Measurements from ENCODE around the gene CHRNG.

The CHRNG gene

GRCh38 chr2:232508251-232508650 lies 31.2 kb upstream of the CHRNG start:
- H3K27ac ChIP-seq, result no peak overlapping the region
- TF ChIP-seq, protein P1, sequence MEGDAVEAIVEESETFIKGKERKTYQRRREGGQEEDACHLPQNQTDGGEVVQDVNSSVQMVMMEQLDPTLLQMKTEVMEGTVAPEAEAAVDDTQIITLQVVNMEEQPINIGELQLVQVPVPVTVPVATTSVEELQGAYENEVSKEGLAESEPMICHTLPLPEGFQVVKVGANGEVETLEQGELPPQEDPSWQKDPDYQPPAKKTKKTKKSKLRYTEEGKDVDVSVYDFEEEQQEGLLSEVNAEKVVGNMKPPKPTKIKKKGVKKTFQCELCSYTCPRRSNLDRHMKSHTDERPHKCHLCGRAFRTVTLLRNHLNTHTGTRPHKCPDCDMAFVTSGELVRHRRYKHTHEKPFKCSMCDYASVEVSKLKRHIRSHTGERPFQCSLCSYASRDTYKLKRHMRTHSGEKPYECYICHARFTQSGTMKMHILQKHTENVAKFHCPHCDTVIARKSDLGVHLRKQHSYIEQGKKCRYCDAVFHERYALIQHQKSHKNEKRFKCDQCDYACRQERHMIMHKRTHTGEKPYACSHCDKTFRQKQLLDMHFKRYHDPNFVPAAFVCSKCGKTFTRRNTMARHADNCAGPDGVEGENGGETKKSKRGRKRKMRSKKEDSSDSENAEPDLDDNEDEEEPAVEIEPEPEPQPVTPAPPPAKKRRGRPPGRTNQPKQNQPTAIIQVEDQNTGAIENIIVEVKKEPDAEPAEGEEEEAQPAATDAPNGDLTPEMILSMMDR (conservative IDR thresholded peaks at IDR 0.05), result no peak

DNA sequence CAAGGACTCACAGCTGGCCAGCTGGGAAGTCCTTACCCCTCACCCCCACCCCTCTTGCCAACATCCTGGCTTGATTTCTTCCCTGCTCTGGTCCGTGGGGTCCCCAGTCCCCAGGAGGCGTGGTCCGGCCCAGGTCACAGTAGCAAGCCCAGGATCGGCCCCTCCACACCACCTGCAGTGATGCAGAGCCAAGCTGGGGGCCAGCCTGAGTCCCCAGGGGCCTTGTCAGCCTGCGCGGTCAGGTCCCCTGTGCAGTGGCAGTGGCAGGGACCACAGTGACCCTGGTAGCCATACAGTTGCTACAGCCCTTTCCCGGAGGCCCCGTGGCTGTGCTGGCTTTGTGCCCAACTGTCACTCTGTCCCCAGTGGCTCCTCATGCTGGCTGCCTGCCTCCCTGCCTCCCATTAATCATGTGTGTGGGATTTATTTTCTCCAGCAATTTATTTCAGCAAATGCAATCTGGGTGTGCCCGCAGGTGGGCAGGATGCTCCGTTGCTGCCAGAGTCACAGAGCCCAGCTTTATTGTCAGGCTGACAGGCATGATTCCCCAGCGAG lies 28.1 kb upstream of the CHRNG start:
- H3K27ac ChIP-seq, result no peak overlapping the region
- TF ChIP-seq, protein P1 (conservative IDR thresholded peaks at IDR 0.05), result no peak

GRCh38 chr2:232512602-232513001 lies 26.9 kb upstream of the CHRNG start:
- H3K27ac ChIP-seq, result no peak overlapping the region
- TF ChIP-seq, protein P1 (conservative IDR thresholded peaks at IDR 0.05), result no peak

GRCh38 chr2:232513353-232513752 lies 26.1 kb upstream of the CHRNG start:
- no peak overlapping the region for H3K27ac ChIP-seq
- TF ChIP-seq, protein P1 (conservative IDR thresholded peaks at IDR 0.05), result no peak

DNA sequence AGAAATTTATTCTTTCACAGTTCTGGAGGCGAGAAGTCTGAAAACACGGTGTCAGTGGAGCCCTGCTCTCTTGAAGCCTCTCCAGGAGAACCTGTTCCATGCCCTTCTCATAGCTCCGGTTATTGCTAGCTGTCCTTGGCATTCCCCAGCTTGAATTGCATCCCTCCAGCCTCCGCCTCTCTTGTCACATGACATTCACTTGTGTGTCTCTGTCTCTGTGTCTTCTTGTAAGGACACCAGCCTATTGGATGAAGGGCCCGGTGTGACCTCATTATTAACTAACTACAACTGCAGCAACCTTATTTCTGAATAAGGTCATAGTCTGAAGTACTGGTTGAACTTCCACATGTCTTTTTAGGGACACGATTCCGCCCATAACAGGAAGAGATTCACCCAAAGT lies 23.9 kb upstream of the CHRNG start:
- TF ChIP-seq, protein P1 (conservative IDR thresholded peaks at IDR 0.05), result no peak
- H3K27ac ChIP-seq, result no peak overlapping the region

GRCh38 chr2:232516551-232516950 lies 22.9 kb upstream of the CHRNG start:
- H3K27ac ChIP-seq, result no peak overlapping the region
- TF ChIP-seq, protein P1 (conservative IDR thresholded peaks at IDR 0.05), result no peak

- no peak overlapping the region for H3K27ac ChIP-seq
- TF ChIP-seq, protein P1 (conservative IDR thresholded peaks at IDR 0.05), result no peak
Measured at GRCh38 chr2:232518844-232519243, 20.6 kb upstream of the CHRNG start.
